ENCODE data around the gene TNKS1BP1.
"Not testable (repeated sequence)": the region's sequence is repeated elsewhere in the genome, so short reads cannot be mapped to it uniquely, and the experiment has no call there.

TNKS1BP1 gene

GRCh38 chr11:57300785-57301184, 24.0 kb downstream of the TNKS1BP1 start:
- DNase-seq (ENCODE audit: low read depth), result no peak

GRCh38 chr11:57299150-57299737, 25.5 kb downstream of the TNKS1BP1 start:
- no peak for DNase-seq (ENCODE audit: low read depth)
- H3K4me3 ChIP-seq (ENCODE audit: low read length), result no peak overlapping the region
- no peak for TF ChIP-seq CTCF (conservative IDR thresholded peaks at IDR 0.05; ENCODE audit: low read depth, low read length)

More at GRCh38 chr11:57300785-57301184, 24.0 kb downstream of the TNKS1BP1 start:
- no peak for TF ChIP-seq CTCF (conservative IDR thresholded peaks at IDR 0.05; ENCODE audit: low read depth, low read length)
- H3K4me3 ChIP-seq (ENCODE audit: low read length), result no peak overlapping the region

- DNase-seq (ENCODE audit: low read depth), result no peak
- TF ChIP-seq CTCF (conservative IDR thresholded peaks at IDR 0.05; ENCODE audit: low read depth, low read length), result no peak
- H3K4me3 ChIP-seq (ENCODE audit: low read length), result no peak overlapping the region
Measured at GRCh38 chr11:57297221-57297620, 27.5 kb downstream of the TNKS1BP1 start.

GRCh38 chr11:57296205-57296604, 28.5 kb downstream of the TNKS1BP1 start:
- H3K4me3 ChIP-seq (ENCODE audit: low read length); DNase-seq (ENCODE audit: low read depth): not testable (repeated sequence)

GRCh38 chr11:57294225-57295131, 30.3 kb downstream of the TNKS1BP1 start:
- TF ChIP-seq CTCF (conservative IDR thresholded peaks at IDR 0.05; ENCODE audit: low read depth, low read length), result no peak
- peak; percentile 93 for DNase-seq (ENCODE audit: low read depth)
- no peak overlapping the region for H3K4me3 ChIP-seq (ENCODE audit: low read length)

GRCh38 chr11:57290288-57290687, 34.5 kb downstream of the TNKS1BP1 start:
- no peak overlapping the region for H3K4me3 ChIP-seq (ENCODE audit: low read length)
- no peak for DNase-seq (ENCODE audit: low read depth)
- no peak for TF ChIP-seq CTCF (conservative IDR thresholded peaks at IDR 0.05; ENCODE audit: low read depth, low read length)

- DNase-seq (ENCODE audit: low read depth), result no peak
- no peak for TF ChIP-seq CTCF (conservative IDR thresholded peaks at IDR 0.05; ENCODE audit: low read depth, low read length)
- H3K4me3 ChIP-seq (ENCODE audit: low read length), result no peak overlapping the region
Measured at GRCh38 chr11:57288771-57289579, 35.8 kb downstream of the TNKS1BP1 start.
